Fibroblast of the aortic adventitia (primary cell): ENCODE measurements around the gene TRAM2. TPM values are rescaled to one million over a fixed set of nuclear protein-coding genes. Genes with fewer than 3 reads are reported as not detected.
A peak's percentile ranks its signal among the peaks of the same experiment; 100 is the strongest.

Experiments
- DNase-seq: peaks from one replicate; pipeline ENCODE4 v3.0.0-alpha.2; 2010; ENCODE audit warnings: low read depth
- H3K4me3 ChIP-seq: 2 replicates; pipeline ENCODE4 v1.5.1; 2011; ENCODE audit warnings: low read depth, mild to moderate bottlenecking, control low read depth, low read length, moderate library complexity
- CTCF ChIP-seq: IDR thresholded peaks from 2 replicates; pipeline ENCODE4 v1.5.1; 2011; ENCODE audit warnings: mild to moderate bottlenecking, low read length, control low read depth, inconsistent platforms; ENCODE audit not compliant: insufficient read depth
- total RNA-seq: library from RNA; depleted of rRNA; stranded (reverse); fragments of >200 nt; gene quantifications from 2 replicates; pipeline ENCODE4 v1.2.3, GENCODE V29; 2012; ENCODE audit warnings: low replicate concordance

Gene TRAM2
- total RNA-seq = 82.1 and 128 TPM in 2 replicates

- peak within 1 kb of the TSS; percentile 96 for H3K4me3 ChIP-seq
- peak; percentile 23 for TF ChIP-seq CTCF
- peak; percentile 73 for DNase-seq
These were observed at the start of gene TRAM2 for GRCh38 chr6:52577022-52577777. Gene TRAM2 (minus strand): TSS chr6:52577060. CDS start chr6:52576915, 145 bp downstream.

GRCh38 chr6:52622810-52623209 is 46.0 kb upstream of the TRAM2 start:
- H3K4me3 ChIP-seq = no peak overlapping the region
- no peak for TF ChIP-seq CTCF

GRCh38 chr6:52621631-52622030 is 44.8 kb upstream of the TRAM2 start:
- TF ChIP-seq CTCF = no peak
- H3K4me3 ChIP-seq = no peak overlapping the region
- no peak for DNase-seq

More at GRCh38 chr6:52622810-52623209, 46.0 kb upstream of the TRAM2 start:
- DNase-seq = no peak

- no peak overlapping the region for H3K4me3 ChIP-seq
- no peak for TF ChIP-seq CTCF
- DNase-seq = peak; percentile 28
These were observed 44.0 kb upstream of the TRAM2 start for GRCh38 chr6:52620906-52621190.

- no peak overlapping the region for H3K4me3 ChIP-seq
- TF ChIP-seq CTCF = no peak
- no peak for DNase-seq
These were observed 43.4 kb upstream of the TRAM2 start for GRCh38 chr6:52620055-52620905.

GRCh38 chr6:52617087-52617486 is 40.2 kb upstream of the TRAM2 start:
- no peak for DNase-seq
- no peak for TF ChIP-seq CTCF
- H3K4me3 ChIP-seq = no peak overlapping the region
